CMK (cell line): Measurements from ENCODE around the gene CSNK2A1.
"Not testable (repeated sequence)": the region's sequence is repeated elsewhere in the genome, so short reads cannot be mapped to it uniquely, and the experiment has no call there.

Experiments
- DNase-seq: peaks from one replicate; pipeline ENCODE4 v3.0.0-alpha.2; 2010; ENCODE audit warnings: low read depth

Gene CSNK2A1

DNA sequence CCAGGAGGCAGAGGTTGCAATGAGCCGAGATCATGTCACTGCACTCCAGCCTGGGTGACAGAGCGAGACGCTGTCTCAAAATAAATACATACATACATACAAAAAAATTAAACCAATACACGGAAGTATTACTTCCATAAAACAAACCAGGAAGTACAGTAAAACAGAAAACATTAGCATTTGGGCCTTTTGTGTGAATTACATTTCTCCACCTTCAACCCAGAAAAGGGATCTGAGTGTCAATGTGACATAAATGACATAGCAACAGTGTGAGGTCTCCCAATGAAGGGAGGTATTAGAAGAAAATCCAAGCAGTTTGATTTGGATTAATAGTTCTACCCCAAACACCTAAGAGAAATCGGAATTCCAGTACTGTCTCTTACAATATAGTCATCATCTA lies 10.1 kb downstream of the CSNK2A1 start:
- DNase-seq, result no peak

DNA sequence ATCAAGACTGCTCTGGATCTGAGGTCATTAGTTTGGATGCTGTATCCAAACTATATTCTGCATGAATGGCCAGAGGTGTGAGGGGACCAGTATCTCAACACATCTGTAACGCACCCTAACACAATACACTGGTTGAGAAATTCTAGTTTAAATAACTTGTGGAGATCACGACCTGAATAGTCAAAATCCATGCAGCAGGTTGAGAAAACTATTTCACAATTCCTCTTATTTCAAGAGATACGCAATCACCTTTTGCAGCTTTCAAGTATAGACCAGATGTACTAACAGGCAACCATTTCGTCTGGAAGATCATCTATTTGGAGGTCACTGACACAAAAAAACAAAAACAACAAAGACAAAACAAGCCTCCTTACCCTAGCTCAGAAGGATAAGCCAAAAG lies 11.1 kb downstream of the CSNK2A1 start:
- DNase-seq, result no peak

DNA sequence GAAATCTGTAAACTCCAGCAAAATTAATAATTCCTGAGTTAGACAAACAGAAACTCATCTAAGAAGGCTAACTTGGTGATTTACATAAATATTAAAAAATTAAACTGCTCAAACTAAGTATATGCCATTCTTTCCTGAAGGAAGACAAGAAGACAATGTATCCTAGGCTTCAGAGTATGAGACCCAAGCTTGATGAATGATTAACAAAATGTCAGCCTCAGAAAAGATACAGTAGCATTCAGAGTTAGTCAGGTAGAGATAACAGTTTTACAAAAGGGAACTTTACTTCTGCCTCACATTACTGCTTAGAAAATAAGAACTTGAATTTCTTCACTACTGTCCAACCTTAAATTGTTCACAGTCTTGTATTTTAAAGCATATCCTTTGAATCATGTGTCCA lies 12.0 kb downstream of the CSNK2A1 start:
- no peak for DNase-seq

DNA sequence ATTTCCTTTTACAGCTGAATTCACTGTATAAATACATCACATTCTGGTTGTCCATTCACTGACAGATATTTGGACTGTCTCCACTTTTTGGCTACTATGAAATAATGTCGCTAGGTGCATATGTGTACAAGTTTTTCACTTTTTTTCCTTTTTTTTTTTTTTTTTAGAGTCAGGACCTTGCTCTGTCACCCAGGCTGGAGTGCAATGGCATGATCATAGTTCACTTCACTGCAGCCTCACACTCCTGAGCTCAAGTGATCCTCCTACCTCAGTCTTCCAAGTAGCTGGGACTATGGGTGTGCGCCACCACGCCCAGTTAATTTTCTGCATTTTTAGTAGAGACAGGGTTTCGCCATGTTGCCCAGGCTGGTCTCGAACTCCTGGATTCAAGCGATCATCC lies 13.3 kb downstream of the CSNK2A1 start:
- DNase-seq, result no peak

DNA sequence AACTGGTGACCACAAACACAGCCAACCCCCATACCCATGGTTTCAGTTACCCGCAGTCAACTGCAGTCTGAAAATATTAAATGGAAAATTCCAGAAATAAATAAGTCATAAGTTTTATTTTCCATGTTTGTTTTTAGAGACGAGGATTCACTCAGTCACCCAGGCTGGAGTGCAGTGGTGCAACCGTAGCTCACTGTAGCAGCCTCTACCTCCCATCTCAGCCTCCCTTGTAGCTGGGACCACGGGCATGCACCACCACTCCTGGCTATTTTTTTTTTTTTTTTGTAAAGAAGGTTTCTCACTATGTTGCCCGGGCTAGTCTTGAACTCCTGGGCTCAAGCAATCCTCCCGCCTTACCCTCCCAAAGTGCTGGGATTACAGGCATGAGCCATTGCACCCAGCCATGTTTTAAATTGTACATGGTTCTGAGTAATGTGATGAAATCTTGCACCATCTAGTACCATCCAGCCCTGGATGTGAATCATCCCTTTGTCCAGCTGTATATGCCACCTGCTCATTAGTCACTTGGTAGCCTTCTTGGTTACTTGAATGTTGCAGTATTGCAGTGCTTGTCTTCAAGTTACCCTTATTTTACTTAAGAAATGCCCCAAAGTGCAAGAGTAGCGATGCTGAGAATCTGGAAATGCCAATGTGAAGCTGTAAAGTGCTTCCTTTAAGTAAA lies 14.5 kb downstream of the CSNK2A1 start:
- no peak for DNase-seq

DNA sequence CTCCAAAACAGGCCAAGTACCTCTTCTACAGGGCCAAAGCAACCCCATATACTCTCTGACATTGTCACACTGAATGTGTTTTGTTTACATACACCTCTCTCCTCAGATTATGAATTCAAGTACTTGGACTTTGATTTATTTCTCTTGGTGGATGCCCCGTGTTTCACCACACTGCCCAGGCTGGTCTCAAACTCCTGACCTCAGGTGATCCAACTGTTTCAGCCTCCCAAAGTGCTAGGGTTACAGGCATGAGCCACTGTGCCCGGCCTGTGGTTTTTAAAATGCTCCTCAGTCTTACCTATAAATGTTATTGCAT lies 16.1 kb downstream of the CSNK2A1 start:
- no peak for DNase-seq

DNA sequence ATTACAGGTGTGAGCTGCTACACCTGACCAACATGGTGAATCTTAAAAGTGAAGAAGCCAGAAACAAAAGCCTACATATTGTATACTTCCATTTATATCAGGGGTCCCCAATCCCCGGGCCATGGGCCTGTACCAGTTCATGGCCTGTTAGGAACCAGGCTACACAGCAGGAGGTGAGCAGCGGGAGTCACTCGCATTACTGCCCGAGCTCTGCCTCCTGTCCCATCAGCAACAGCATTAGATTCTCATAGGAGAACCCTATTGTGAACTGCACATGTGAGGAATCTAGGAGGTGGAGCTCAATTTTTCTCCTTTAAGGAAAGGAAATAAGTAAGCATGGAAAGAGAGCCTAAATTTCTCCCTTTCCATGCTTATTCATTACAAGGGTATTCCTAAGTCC lies 21.7 kb downstream of the CSNK2A1 start:
- no peak for DNase-seq

DNA sequence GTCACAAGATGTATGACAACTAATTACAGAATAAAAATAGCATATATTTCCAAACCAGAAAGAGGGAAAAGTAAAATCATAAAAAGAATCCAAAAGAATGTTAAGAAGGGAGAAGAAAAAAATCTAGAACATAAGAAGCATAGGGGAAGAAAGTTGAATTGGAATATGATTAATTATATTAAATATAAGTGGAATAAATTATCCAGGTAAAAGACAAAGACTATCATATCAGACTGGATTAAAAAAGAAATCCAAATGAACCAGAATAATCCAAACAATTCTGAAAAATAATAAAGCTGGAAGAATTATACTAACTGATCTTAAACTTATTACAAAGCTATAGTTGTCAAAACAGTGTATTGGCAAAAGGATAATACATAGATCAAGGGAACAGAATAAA lies 23.6 kb downstream of the CSNK2A1 start:
- no peak for DNase-seq

DNA sequence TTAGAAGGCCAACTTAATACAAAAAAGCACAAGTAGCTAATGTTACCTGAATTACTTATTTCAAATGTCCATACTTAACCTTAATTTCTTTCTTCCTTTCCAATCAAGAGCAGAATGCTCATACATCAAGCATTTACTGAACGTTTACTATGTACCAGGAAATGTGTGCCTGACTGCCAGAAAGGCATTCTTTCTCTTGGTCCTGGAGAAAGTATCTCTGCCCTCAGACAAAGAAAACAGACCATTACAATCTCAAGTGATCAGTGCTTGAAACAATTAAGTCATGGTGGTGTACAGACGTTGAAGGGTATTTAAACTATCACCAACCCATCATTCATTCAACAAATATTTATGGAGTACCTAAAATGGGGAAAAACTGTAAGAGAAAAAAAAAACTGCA lies 26.4 kb downstream of the CSNK2A1 start:
- no peak for DNase-seq

DNA sequence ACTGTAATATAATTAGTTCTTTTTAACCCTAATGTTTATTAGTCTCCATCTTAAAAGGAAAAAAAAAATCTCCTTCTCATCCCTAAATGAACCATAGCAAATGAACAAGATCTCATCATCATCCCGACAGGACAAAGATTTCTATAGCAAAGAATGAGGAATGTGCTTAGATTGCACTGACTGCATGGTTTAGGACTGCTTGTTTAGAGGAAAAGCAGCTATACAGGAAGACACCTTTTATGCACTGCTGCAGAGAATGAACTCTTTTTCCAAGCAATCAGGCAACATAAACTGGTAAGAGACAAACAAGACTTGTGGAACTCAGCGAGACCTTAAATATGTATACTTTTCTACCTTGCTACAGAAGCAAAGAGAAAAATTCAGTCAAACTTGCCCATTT lies 26.8 kb downstream of the CSNK2A1 start:
- no peak for DNase-seq

DNA sequence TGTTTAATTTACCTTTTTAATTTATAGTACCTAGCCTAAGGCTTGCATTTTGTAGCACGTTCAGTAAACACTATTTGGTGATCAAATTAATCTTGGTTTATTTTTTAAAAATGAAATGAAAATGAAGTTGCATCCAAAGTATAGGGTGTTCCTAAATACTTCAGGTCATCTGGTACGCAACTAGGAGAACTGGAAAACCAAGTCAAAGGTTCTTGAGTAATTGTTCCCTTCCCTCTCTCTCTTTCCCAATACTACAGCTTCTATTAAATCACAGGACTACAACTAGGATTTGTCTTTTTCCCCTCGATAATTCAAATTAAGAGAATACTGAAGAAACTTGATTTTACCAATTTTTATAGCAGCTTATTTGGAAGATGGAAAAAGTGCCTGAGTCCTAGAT lies 27.9 kb downstream of the CSNK2A1 start:
- no peak for DNase-seq

DNA sequence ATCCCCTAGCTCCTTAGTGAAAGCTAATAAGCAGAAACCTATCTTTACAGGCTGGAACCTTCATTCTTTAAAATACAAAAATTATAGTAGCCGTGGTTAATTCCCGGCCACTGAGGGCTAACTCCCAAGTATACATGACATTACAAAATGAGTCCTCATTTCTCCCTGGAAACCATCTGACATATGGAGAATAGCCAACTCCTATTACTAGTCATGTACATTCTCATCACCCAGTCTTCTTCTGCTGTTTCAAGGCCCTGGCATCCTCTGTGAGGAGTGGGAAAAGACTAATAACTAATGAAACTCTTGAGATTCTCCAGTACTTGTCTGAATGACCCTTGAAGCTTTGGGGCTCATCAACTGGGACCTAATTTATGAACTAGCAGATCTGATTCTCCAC lies 30.2 kb downstream of the CSNK2A1 start:
- DNase-seq, result no peak

DNA sequence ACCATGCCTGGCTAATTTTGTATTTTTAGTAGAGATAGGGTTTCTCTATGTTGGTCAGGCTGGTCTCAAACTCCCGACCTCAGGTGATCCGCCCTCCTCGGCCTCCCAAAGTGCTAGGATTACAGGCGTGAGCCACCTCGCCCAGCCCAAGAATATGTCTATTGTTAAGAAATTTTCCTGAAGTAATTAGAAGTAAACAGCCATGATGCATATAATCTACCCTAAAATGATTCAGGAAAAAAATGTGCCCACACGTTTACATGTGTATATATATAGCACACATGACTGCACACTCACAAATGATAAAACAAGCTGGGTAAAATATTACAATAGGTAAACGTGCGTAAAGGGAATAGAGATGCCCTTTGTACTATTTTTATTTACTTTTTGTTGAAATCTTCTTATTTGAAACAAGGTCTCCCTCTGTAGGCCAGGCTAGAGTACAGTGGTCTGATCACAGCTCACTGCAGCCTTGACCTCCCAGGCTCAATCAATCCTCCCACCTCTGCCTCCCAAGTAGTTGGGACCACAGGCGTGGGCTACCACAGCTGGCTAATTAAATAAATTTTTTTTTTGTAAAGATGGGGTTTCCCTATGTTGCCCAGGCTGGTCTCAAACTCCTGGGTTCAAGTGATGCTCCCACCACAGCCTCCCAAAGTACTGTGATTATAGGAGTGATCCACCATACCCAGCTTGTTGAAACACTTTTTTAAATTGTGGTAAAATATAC lies 33.1 kb downstream of the CSNK2A1 start:
- DNase-seq, result not testable (repeated sequence)

DNA sequence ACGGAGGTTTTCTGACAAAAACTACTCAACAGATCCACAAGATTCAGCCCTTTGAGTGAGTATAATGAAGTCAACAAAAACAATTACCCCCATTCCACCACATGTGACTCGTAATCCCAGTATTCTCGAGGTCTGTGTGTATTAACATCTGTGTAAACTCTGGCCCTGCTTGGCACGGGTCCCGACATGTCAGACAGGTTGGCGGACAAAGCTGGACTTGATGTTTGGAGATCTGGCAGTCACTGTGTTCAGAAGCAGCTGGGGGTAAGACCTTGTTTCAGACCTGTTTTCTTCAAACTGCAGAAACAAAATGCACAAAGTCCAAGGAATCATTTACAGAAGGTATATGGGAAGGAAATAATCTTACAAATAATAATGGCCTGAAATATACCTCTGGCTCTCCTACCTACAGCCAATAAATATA lies 35.2 kb downstream of the CSNK2A1 start:
- not testable (repeated sequence) for DNase-seq

DNA sequence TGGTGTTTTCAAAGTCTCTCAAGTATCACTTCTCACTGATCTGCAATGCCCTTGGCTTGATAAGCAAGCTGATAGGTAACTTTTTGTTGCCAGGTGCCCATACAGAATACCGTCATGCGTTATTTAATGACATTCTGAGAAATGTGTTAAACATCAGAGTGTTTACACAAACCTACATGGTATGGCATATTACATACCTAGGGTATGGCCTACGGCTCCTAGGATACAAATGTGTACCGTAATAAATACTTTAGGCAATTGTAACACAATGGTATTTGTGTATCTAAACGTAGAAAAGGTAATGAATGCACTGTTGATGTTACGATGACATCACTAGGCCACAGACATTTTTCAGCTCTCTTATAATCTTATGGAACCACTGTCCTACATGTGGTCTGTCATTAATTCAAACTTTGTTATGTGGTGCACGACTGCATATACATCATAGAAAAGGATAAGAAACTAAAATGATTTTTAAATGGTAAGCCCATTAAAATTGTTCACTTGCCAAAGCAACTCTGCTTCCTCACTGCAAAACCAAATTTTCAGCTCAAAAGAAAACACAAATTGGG lies 35.7 kb downstream of the CSNK2A1 start:
- no peak for DNase-seq

DNA sequence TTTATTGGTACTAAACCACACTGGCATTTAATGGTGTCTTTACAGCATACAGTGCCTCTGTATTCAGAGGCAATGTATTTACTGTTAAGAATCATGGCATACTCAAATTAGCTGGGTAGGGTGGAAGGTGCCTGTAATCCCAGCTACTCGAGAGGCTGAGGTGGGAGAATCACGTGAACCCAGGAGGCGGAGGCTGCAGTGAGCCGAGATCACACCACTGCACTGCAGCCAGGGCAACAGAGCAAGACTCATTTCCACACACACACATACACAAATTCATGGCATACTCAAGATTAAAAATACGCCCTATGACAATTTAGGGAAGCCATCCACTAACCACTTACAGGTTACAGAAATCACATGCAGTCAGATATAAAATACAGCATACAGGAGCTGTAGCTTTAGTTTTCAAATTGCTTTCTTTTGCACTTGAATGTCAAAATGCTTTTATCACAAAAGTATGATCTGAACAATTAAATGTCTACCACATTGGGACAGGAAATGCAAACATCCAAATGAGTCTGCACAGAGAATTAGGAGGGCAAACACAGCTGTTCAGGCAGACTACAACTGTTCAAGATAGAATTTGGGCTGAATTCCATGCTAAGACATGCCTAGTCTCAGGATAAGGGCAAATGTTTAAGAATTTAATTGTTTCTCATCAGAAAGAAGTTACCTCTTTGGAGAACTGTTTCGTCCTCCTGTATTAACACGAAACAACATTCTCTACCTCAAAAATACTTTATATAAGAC lies 36.4 kb downstream of the CSNK2A1 start:
- DNase-seq, result no peak

DNA sequence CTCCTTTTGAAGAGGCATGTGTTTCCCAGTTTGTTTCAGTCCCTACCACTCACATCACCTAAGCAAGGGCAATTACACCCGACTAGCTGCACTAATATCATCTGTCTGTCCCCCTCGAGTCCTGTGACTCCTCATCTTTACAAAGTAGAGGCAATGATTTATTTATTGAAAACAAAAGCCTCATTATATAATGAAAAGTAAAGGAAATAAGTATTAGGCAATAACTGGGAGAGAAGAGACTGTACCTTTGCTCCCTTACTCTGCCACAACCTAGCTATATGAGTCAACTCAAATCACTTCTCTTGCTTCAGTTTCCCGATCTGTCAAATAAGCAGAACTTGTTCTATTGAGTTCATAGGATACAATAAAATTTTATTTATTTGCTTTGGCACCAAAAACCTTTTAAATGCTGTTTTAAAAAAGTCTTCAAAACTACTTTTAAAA lies 38.9 kb downstream of the CSNK2A1 start:
- no peak for DNase-seq

DNA sequence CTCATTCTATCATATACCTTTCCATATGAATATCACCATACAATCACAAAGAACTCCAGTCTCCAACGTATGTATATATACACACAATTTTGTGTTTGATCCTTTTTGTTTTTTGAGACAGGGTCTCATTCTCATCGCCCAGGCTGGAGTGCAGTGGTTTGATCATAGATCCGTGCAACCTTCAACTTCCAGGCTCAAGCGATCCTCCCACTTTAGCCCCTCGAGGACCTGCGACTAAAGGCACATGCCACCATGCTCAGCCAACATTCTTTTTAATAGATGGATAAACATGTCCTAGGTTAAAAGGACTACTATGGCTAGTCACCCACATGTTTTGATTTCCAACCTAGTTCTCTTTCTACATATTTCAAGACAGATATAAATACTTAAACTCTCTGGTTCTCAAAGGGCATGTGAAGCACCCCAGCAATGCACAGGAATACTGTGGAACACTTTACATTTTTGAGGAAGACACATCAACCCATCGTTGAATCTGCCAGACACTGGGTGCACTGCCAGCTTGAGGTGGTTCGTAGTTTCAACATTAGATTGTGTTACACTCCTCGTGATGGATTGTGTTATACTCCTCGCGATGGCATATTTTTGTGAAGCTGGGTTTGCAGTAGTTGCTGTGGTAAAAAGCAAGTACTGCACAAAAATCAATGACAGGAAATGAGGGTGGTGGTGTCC lies 40.4 kb downstream of the CSNK2A1 start:
- no peak for DNase-seq

DNA sequence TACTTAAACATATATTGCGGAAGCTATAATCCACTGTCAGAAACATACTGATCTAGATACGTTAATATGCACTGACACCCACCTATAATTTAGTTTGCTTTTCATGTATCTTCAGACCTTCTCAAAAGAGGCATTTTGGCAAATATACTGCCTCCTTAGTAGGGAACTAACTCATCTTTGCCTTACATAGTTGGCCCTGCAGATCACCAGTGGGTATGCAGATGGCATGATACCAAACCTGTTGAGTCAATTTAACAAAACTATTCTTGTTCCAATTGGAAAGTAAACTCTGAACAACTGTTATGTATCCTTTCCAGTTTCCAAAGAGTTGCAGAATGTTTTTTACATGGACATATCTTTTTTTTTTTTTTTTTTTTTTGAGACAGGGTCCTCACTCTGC lies 45.6 kb downstream of the CSNK2A1 start:
- DNase-seq, result no peak

DNA sequence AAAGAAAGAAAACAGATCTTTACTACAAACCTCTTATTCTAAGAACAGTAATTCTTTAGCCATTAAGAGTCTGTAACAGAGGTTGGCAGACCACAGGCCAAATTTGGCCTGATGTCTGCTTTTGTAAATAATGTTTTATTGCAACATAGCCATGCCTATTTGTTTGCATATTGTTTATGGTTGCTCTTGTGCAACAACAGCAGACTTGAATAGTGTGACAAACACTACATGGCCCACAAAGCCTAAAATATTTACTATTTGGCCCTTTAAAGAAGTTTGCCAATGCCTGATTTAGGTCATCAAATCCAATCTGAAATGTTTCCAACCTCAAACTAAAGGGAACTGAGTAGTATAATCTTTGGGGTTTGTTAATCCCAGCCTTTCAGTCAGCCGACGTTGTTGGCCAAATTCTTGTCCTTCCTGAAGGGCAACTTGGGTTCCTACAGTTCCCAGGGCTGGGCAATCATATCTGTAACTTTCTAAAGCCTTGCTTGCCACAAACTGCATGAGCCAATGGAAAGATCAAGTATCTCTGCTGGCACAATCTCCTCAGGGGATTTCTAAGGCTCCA lies 47.4 kb downstream of the CSNK2A1 start:
- no peak for DNase-seq

DNA sequence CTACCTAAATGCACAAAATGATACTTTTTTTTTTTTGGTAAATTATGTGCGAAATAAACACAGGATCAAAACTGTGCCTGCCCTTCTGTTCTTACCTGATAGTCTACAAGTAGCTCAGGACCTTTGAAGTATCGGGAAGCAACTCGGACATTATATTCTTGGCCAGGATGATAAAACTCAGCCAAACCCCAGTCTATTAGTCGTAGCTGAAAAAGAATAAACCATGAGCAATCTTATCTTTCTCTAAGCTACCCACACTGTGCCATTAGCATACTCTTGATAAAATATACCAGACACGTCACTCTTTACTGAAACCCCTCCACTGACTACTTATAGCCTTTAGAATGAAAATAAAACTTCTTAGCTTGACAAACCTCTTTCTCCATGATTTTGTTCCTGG lies 51.4 kb downstream of the CSNK2A1 start:
- DNase-seq, result no peak

DNA sequence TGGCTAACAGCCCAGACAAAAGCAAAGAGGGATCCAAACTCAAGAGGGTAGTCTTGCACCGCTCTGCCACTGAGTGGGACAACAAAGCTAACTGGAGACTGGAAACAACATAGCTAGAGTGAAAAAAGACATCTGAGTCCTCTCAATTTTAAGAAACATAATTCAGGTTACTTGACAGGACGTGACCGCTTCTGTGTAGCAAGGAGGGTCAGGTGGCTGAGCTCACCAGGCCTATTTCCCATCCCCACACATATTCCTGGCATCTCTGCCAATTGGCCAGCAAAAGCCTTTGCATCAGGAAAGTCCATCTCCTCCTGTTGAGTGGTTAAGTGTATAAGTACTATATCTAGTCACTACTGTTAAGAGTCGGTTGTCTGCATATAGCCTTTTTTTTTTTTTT lies 55.9 kb downstream of the CSNK2A1 start:
- DNase-seq, result no peak
